Testis (tissue), 3 donors: ENCODE data around the gene CPT1B. TPM values are rescaled to one million over a fixed set of nuclear protein-coding genes. Genes with fewer than 3 reads are reported as not detected.

Experiments used
- DNase-seq: peaks from one replicate; pipeline ENCODE4 v3.0.0-alpha.2; 2019
- H3K27ac ChIP-seq, 2 donors: fragments of 200-600 bp; sonication (generic); one replicate each; pipeline ENCODE4 v1.5.1; 2019
- H3K27me3 ChIP-seq: fragments of 200-600 bp; sonication (generic); one replicate; pipeline ENCODE4 v1.5.1; 2019
- H3K36me3 ChIP-seq: fragments of 200-600 bp; sonication (generic); one replicate; pipeline ENCODE4 v1.5.1; 2017; ENCODE audit warnings: low read depth; ENCODE audit errors: missing control alignments
- H3K4me1 ChIP-seq: fragments of 200-600 bp; sonication (generic); one replicate; pipeline ENCODE4 v1.5.1; 2019
- H3K4me3 ChIP-seq, 2 donors: fragments of 200-600 bp; sonication (generic); one replicate each; pipeline ENCODE4 v1.5.1; 2017 to 2019
- H3K9me3 ChIP-seq: fragments of 200-600 bp; sonication (generic); one replicate; pipeline ENCODE4 v1.5.1; 2017
- POLR2A ChIP-seq: fragments of 450-650 bp; IDR thresholded peaks from one replicate; pipeline ENCODE4 v1.6.1; 2017; ENCODE audit warnings: antibody characterized with exemption, mild to moderate bottlenecking, moderate library complexity
- WGBS, 2 donors: methylation state at CpG; one replicate each; pipeline ENCODE4 v1.1.5; 2018; 5-methylcytosine and 5-hydroxymethylcytosine counted together
- intact Hi-C: fragments of 100-400 bp; cut with DNase I; formaldehyde crosslinking; loops from one replicate; pipeline ENCODE4 v1.15.1; 2023; ENCODE audit warnings: low total_unique reads
- polyA plus RNA-seq: library from polyadenylated mRNA; stranded (reverse); fragments of 350-450 nt; fragmentation: Illumina TruSeq; extraction: RNeasy Lipid Tissue Mini Kit (QIAGEN cat#74804); gene quantifications from one replicate; pipeline ENCODE4 v1.2.3, GENCODE V29; 2014; ENCODE audit warnings: low read depth, low replicate concordance; ENCODE audit not compliant: insufficient read depth
- total RNA-seq, 2 donors: library from RNA; depleted of rRNA; stranded (reverse); fragments of >200 nt; gene quantifications; one replicate each; pipeline ENCODE4 v1.2.3, GENCODE V29; 2016
- TF ChIP-seq, protein P1 (sequence below), 3 experiments: fragments of 450-650 bp in 2 of 3; fragments of 200-600 bp in 1 of 3; sonication (generic) in 1 of 3; IDR thresholded peaks; one replicate each; pipeline ENCODE4 v1.5.1; 2016 to 2019; ENCODE audit warnings: antibody characterized with exemption in 3 of 3, mild to moderate bottlenecking in 2 of 3, moderate library complexity in 1 of 3

CPT1B gene
- total and polyA plus RNA-seq, 3 donors from 2014 or later, result 103 to 224 (median 123) TPM

- peaks cover 17% of the 10 kb centered on the region for H3K4me1 ChIP-seq
- intact Hi-C loops, result no loop called here
- 10% methylated on average over 19 of the region's 19 CpGs for WGBS, 2 donors
- H3K27ac ChIP-seq, result peak overlapping the region; percentile 62 to 87
- no peaks in the 10 kb centered on the region for H3K36me3 ChIP-seq
- TF ChIP-seq POLR2A, result no peak
- TF ChIP-seq, protein P1, sequence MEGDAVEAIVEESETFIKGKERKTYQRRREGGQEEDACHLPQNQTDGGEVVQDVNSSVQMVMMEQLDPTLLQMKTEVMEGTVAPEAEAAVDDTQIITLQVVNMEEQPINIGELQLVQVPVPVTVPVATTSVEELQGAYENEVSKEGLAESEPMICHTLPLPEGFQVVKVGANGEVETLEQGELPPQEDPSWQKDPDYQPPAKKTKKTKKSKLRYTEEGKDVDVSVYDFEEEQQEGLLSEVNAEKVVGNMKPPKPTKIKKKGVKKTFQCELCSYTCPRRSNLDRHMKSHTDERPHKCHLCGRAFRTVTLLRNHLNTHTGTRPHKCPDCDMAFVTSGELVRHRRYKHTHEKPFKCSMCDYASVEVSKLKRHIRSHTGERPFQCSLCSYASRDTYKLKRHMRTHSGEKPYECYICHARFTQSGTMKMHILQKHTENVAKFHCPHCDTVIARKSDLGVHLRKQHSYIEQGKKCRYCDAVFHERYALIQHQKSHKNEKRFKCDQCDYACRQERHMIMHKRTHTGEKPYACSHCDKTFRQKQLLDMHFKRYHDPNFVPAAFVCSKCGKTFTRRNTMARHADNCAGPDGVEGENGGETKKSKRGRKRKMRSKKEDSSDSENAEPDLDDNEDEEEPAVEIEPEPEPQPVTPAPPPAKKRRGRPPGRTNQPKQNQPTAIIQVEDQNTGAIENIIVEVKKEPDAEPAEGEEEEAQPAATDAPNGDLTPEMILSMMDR (IDR thresholded peaks at IDR 0.05), result no peak
- H3K27me3 ChIP-seq, result no peaks in the 10 kb centered on the region
- DNase-seq, result no peak
- peak overlapping the region; percentile 73 to 81 for H3K4me3 ChIP-seq
- no peaks in the 10 kb centered on the region for H3K9me3 ChIP-seq
These were observed 53.5 kb downstream of the CPT1B start for GRCh38 chr22:50524676-50525103.

- H3K27ac ChIP-seq, result no peak overlapping the region
- WGBS, 2 donors, result 83 to 84% methylated on average over 7 to 24 of the region's 25 CpGs
- no peaks in the 10 kb centered on the region for H3K36me3 ChIP-seq
- TF ChIP-seq POLR2A, result no peak
- TF ChIP-seq, protein P1 (IDR thresholded peaks at IDR 0.05), result no peak
- H3K27me3 ChIP-seq, result no peaks in the 10 kb centered on the region
- H3K9me3 ChIP-seq, result no peaks in the 10 kb centered on the region
- H3K4me1 ChIP-seq, result peaks cover 17% of the 10 kb centered on the region
- DNase-seq, result no peak
- H3K4me3 ChIP-seq, result peak overlapping the region in 1 of 2 donors; percentile 73
- intact Hi-C loops, result no loop called here
These were observed 54.2 kb downstream of the CPT1B start for GRCh38 chr22:50523806-50524675.

DNA sequence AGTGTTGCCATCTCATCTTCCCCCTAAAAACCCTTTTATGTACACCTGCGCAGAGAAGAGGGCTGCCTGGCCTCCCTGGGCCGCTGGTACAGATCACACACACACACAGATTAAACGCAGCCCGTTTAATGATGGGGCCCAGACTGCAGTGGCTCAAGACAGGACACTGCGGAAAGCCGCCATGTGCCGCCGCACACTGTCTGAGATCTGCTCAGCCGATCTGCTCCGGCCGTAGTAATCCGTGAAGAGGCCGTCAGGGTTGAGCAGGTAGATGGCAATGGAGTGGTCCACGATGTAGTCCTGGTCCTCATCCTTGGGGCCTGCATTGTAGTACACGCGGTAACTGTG, 54.8 kb downstream of the CPT1B start:
- 91 to 93% methylated on average over 12 to 16 of the region's 16 CpGs for WGBS, 2 donors
- H3K4me3 ChIP-seq, result no peak overlapping the region
- H3K4me1 ChIP-seq, result peaks cover 17% of the 10 kb centered on the region
- no peaks in the 10 kb centered on the region for H3K27me3 ChIP-seq
- H3K9me3 ChIP-seq, result no peaks in the 10 kb centered on the region
- TF ChIP-seq, protein P1 (IDR thresholded peaks at IDR 0.05), result no peak
- no peak for TF ChIP-seq POLR2A
- no peak for DNase-seq
- H3K36me3 ChIP-seq, result no peaks in the 10 kb centered on the region
- intact Hi-C loops, result no loop called here
- no peak overlapping the region for H3K27ac ChIP-seq

DNA sequence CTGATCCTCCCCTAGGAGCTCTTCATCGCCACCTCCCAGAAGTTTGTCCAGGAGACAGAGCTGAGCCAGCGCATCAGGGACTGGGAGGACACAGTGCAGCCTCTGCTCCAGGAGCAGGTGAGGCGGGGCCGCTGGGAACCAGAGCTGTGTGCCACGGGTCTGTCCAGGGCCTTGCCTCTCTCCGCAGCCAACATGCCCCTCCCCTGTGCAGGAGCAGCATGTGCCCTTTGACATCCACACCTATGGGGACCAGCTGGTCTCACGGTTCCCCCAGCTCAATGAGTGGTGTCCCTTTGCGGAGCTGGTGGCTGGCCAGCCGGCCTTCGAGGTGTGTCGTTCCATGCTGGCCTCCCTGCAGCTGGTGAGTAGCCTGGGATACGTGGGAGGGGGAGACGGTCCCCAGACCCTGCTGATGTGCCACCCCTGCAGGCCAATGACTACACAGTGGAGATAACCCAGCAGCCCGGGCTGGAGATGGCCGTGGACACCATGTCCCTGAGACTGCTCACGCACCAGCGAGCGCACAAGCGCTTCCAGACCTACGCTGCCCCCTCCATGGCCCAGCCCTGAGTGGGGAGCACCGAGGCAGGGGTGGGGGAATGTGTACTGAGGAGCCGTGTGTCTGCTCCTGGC, 55.3 kb downstream of the CPT1B start:
- TF ChIP-seq POLR2A, result no peak
- TF ChIP-seq, protein P1 (IDR thresholded peaks at IDR 0.05), result no peak
- WGBS, 2 donors, result 80 to 83% methylated on average over 5 to 22 of the region's 22 CpGs
- DNase-seq, result no peak
- H3K27me3 ChIP-seq, result no peaks in the 10 kb centered on the region
- H3K27ac ChIP-seq, result no peak overlapping the region
- H3K36me3 ChIP-seq, result no peaks in the 10 kb centered on the region
- no peak overlapping the region for H3K4me3 ChIP-seq
- peaks cover 17% of the 10 kb centered on the region for H3K4me1 ChIP-seq
- intact Hi-C loops, result no loop called here
- no peaks in the 10 kb centered on the region for H3K9me3 ChIP-seq
